Activated CD4-positive, alpha-beta T cell treated with anti-CD3 and anti-CD28 coated beads for 48 hours (primary cell): ENCODE measurements around the gene PTPRA.
A peak's percentile ranks its signal among the peaks of the same experiment; 100 is the strongest.

Source experiments
- DNase-seq: peaks from one replicate; pipeline ENCODE4 v3.0.0-alpha.2; 2020

Gene PTPRA

DNA sequence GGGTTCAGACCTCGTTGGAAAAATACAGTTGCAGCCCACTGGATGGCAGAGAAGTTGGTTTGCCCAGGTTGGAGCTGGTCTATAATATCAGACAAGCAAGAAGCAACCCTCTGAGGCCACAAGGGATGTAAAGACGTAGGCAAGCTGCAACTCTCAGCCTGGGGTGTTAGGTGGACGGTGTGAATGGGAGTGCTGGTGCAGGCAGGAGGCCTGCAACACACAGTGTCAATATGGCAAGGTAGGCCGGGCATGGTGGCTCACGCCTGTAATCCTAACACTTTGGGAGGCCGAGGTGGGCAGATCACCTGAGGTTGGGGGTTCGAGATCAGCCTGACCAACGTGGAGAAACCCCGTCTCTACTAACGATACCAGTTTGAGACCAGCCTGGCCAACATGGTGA, 22.2 kb upstream of the PTPRA start:
- DNase-seq: no peak

DNA sequence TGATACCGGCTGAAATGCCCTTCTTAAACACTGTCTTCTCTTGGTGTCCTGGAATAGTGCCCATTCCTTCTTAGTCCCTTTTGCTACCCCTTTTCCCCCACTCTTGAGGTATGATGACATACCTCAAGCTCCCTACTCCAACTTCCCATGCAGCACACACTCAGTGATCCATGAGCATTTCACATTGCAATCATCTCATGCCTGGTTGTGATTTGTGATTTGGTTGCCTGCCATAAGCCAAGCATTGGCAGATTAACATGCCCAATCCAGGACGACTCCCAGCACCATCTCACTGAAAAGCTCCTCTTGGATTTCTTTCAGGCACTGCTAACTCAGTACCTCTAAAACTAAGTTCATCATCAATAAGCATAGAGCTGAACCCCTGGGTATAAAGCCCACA, 14.7 kb upstream of the PTPRA start:
- DNase-seq: no peak

GRCh38 chr20:2859330-2860121, 13.8 kb upstream of the PTPRA start:
- DNase-seq: no peak

GRCh38 chr20:2864626-2865025, 8.7 kb upstream of the PTPRA start:
- no peak for DNase-seq

GRCh38 chr20:2865101-2865500, 8.2 kb upstream of the PTPRA start:
- no peak for DNase-seq

- DNase-seq: peak; percentile 75
Observed at GRCh38 chr20:2865630-2866029, 7.7 kb upstream of the PTPRA start.

- DNase-seq: peak; percentile 24
Observed at GRCh38 chr20:2866236-2866635, 7.0 kb upstream of the PTPRA start.

GRCh38 chr20:2867081-2867864, 6.0 kb upstream of the PTPRA start:
- DNase-seq: no peak

GRCh38 chr20:2869381-2869780, 3.9 kb upstream of the PTPRA start:
- DNase-seq: no peak

- no peak for DNase-seq
Observed at GRCh38 chr20:2871111-2871465, 2.2 kb upstream of the PTPRA start.

GRCh38 chr20:2871661-2872458, 1.4 kb upstream of the PTPRA start:
- peak; percentile 61 for DNase-seq

DNA sequence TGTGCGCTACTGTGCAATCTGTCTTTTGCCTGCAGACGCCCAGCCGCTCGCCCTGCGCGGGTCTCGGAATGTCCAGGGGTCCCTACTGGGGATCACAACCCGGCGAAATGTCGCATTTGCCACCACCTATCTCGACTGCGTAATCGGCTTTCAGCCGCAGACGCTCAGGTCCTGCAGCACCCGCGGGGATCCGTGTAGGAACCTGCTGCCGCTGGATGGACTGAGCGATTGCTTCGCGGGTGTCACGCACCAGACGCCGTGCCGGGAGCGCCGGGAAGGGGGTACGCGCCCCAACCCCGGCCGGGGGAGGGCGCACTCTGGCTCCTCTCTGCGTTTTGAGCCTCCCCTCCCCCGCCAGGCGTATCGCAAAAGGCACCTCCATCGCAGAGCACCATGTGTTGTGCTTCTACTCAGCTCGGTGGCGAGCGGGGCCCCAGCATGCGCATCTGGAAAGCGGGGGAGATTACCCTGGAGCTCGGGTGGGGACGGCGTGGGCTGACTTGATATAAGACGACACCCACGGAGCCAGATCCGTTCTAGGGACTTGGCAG, 747 bp upstream of the PTPRA start:
- peak; percentile 87 for DNase-seq

- DNase-seq: peak; percentile 70
Observed at GRCh38 chr20:2873747-2874041, 413 bp downstream of the PTPRA start.

GRCh38 chr20:2874456-2874855, 1.2 kb downstream of the PTPRA start:
- DNase-seq: peak; percentile 43

- DNase-seq: no peak
Observed at GRCh38 chr20:2875690-2876203, 2.5 kb downstream of the PTPRA start.

DNA sequence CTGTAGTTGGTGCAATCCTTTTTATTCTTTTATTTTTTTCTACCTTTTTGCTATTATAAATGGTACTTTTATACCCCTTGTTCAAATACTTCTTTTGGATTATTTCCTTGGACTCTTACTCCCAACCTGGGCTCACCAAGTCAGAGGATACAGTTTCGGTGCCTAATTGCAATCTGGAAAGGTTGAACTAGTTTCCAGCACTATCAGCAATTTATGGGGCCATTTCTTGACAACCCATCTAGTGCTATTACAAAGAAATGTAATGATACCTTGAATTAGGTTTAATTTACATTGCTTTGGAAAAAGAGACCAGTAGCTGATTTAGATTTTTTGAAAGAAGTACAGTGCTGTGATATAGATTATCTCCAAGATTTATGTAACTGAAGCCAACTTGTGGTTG, 5.2 kb downstream of the PTPRA start:
- no peak for DNase-seq

- no peak for DNase-seq
Observed at GRCh38 chr20:2879146-2879545, 5.9 kb downstream of the PTPRA start.

DNA sequence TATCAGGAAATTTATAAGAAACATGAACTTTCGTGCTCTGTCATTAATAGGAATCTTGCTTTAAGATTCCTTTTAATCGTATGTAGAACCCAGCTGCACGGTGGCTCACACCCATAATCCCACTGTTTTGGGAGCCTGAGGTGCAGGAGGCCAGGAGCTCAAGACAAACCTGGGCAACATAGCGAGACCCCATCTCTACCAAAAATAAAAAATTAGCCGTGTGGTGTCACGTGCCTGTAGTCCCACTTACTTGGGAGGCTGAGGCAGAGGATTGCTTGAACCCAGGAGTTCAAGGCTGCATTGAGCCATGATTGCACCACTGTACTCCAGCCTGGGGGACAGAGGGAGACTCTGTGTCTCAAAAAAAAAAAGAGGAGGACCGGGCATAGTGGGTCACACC, 7.4 kb downstream of the PTPRA start:
- no peak for DNase-seq

- DNase-seq: no peak
Observed at GRCh38 chr20:2883726-2884637, 10.7 kb downstream of the PTPRA start.

DNA sequence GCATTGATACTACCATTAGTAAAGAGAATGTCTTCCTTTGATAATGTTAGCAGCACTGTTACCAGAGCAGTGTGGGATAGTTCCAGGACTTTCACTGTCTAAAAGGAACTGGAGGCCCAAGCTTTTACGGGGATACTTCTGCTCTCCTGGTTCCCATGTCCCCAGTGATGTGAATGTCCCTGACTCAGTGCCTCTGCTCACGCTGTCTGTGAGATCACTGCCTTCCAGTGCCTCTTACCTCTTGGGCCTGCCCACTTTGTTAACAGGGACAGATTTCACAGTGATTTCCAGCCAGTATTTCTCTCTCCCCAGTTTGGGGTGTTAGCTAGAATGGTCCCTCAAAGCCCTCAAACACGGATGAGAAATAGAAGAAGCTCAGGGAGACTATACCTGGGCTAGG, 14.4 kb downstream of the PTPRA start:
- DNase-seq: no peak

- DNase-seq: no peak
Observed at GRCh38 chr20:2888224-2888955, 15.1 kb downstream of the PTPRA start.
